ENCODE data around the gene SMS.

Gene SMS

GRCh38 chrX:22043872-22044271, 103.4 kb downstream of the SMS start:
- DNase-seq: no peak

Data from islet precursor cell (in vitro differentiated cells).